HCT116 (cell line): ENCODE results near the gene MAPK8IP3. TPM values are rescaled to one million over a fixed set of nuclear protein-coding genes. Genes with fewer than 3 reads are reported as not detected.

ENCODE experiments used
- ATAC-seq: fragments of 200-7000 bp; cut with Tn5 transposase; 2 replicates; pipeline ENCODE4 v1.9.1; 2020; ENCODE audit warnings: mild to moderate bottlenecking, moderate library complexity
- BruUV-seq: library from RNA; stranded (reverse); fragments of 400-500 nt; replicated peaks from 2 replicates; lab custom pipeline; 2021; lab: Mats Ljungman, UMichigan
- CTCF ChIA-PET: fragments of 300-600 bp; sonication (Branson Sonifier 250); formaldehyde crosslinking; loops from one replicate; lab custom pipeline; 2021; ENCODE audit warnings: antibody characterized with exemption; lab: Charles Lee
- POLR2A ChIA-PET: fragments of 300-600, 350-600 bp; sonication (Branson Sonifier 250); formaldehyde crosslinking; loops from one replicate; lab custom pipeline; 2021; ENCODE audit warnings: antibody characterized with exemption; lab: Charles Lee
- RAD21 ChIA-PET, 2 experiments: fragments of 300-600 bp; sonication (Branson Sonifier 250); formaldehyde crosslinking; loops; one replicate each; lab custom pipeline; 2023; ENCODE audit warnings: low total read pairs in 2 of 2; ENCODE audit not compliant: uncharacterized antibody in 2 of 2, unreplicated experiment in 2 of 2, low non-redundant PET in 1 of 2; lab: Charles Lee
- DNase-seq: peaks from one replicate; pipeline ENCODE4 v3.0.0-alpha.2; 2010; ENCODE audit warnings: low read depth, low spot score
- H2AFZ ChIP-seq: fragments of 200-600 bp; shearing (Covaris generic), sonication (generic); 2 replicates; pipeline ENCODE4 v1.6.1; 2017; ENCODE audit warnings: low read depth, mixed run types, mixed read lengths, antibody characterized with exemption, low read length; ENCODE audit not compliant: poor library complexity, severe bottlenecking
- H3K27ac ChIP-seq: 2 replicates; pipeline ENCODE4 v1.5.1; 2012; ENCODE audit warnings: low read depth, low read length
- H3K27me3 ChIP-seq: fragments of 200-600 bp; sonication (generic); 2 replicates; pipeline ENCODE4 v1.6.1; 2016; ENCODE audit warnings: mixed run types, low read length, mixed read lengths; ENCODE audit not compliant: insufficient read depth
- H3K36me3 ChIP-seq, 2 experiments: fragments of 200-500 bp in 1 of 2; fragments of 200-600 bp in 1 of 2; sonication (Bioruptor generic) in 1 of 2; sonication (generic) in 1 of 2; 2 replicates each; pipeline versions ENCODE4 v1.5.1 to v1.6.1; 2014 to 2016; ENCODE audit warnings: low read length in 2 of 2, inconsistent platforms in 1 of 2, mixed read lengths in 1 of 2, mixed run types in 1 of 2; ENCODE audit not compliant: insufficient read depth in 2 of 2, control insufficient read depth in 1 of 2
- H3K4me1 ChIP-seq, 2 experiments: fragments of 200-600 bp in 1 of 2; sonication (generic) in 1 of 2; 2 replicates each; pipeline versions ENCODE4 v1.5.1 to v1.6.1; 2012 to 2017; ENCODE audit warnings: low read length in 2 of 2, inconsistent platforms in 1 of 2, mild to moderate bottlenecking in 1 of 2, mixed read lengths in 1 of 2, mixed run types in 1 of 2, moderate library complexity in 1 of 2; ENCODE audit not compliant: insufficient read depth in 2 of 2, control insufficient read depth in 1 of 2
- H3K4me2 ChIP-seq: fragments of 200-600 bp; sonication (generic); 2 replicates; pipeline ENCODE4 v1.6.1; 2017; ENCODE audit warnings: mixed run types, low read length, mixed read lengths
- H3K4me3 ChIP-seq, 2 experiments: fragments of 200-600 bp in 1 of 2; sonication (generic) in 1 of 2; replicated peaks in 1 of 2; 2 replicates each; pipeline ENCODE4 v1.5.1; 2011 to 2016; ENCODE audit warnings: low read length in 2 of 2, control low read depth in 1 of 2, low read depth in 1 of 2, mild to moderate bottlenecking in 1 of 2, mixed read lengths in 1 of 2, mixed run types in 1 of 2
- H3K79me2 ChIP-seq: fragments of 200-600 bp; sonication (generic); 2 replicates; pipeline ENCODE4 v1.6.1; 2017; ENCODE audit warnings: mild to moderate bottlenecking, mixed run types, low read length, moderate library complexity, mixed read lengths; ENCODE audit not compliant: insufficient read depth
- H3K9ac ChIP-seq: fragments of 200-600 bp; sonication (generic); 2 replicates; pipeline ENCODE4 v1.6.1; 2016; ENCODE audit warnings: low read length, mixed read lengths
- H3K9me2 ChIP-seq: fragments of 200-600 bp; sonication (generic), shearing (Covaris generic); 2 replicates; pipeline ENCODE4 v1.6.1; 2017; ENCODE audit warnings: mixed run types, mild to moderate bottlenecking, moderate library complexity; ENCODE audit not compliant: insufficient read depth
- H3K9me3 ChIP-seq, 2 experiments: fragments of 200-500 bp in 1 of 2; fragments of 200-600 bp in 1 of 2; sonication (Bioruptor generic) in 1 of 2; sonication (generic) in 1 of 2; 2 replicates each; pipeline ENCODE4 v1.6.1; 2014 to 2017; ENCODE audit warnings: low read length in 2 of 2, mixed read lengths in 2 of 2, inconsistent platforms in 1 of 2, low read depth in 1 of 2, mild to moderate bottlenecking in 1 of 2, mixed run types in 1 of 2, moderate library complexity in 1 of 2; ENCODE audit not compliant: control insufficient read depth in 1 of 2, insufficient read depth in 1 of 2
- H4K20me1 ChIP-seq: fragments of 200-600 bp; sonication (generic), shearing (Covaris generic); 2 replicates; pipeline ENCODE4 v1.6.1; 2017; ENCODE audit warnings: mixed run types, mild to moderate bottlenecking, moderate library complexity; ENCODE audit not compliant: insufficient read depth
- ATF3 ChIP-seq: IDR thresholded peaks from 2 replicates; pipeline ENCODE4 v1.6.1; 2012
- CBX3 ChIP-seq: IDR thresholded peaks from 2 replicates; pipeline ENCODE4 v1.6.1; 2012; ENCODE audit warnings: low read depth
- CEBPB ChIP-seq: IDR thresholded peaks from 2 replicates; pipeline ENCODE4 v1.6.1; 2012; ENCODE audit warnings: low read depth
- EZH2 ChIP-seq: fragments of 200-600 bp; sonication (generic); IDR thresholded peaks from 2 replicates; pipeline ENCODE4 v1.6.1; 2017; ENCODE audit warnings: antibody characterized with exemption, mixed run types
- FOSL1 ChIP-seq: IDR thresholded peaks from 2 replicates; pipeline ENCODE4 v1.6.1; 2012; ENCODE audit warnings: low read depth
- RAD21 ChIP-seq: IDR thresholded peaks from 2 replicates; pipeline ENCODE4 v1.6.1; 2012; ENCODE audit warnings: low read depth, mild to moderate bottlenecking
- SP1 ChIP-seq: IDR thresholded peaks from 2 replicates; pipeline ENCODE4 v1.6.1; 2012; ENCODE audit warnings: low read depth
- ZBTB33 ChIP-seq: IDR thresholded peaks from 2 replicates; pipeline ENCODE4 v1.6.1; 2011; ENCODE audit warnings: mild to moderate bottlenecking, low read length, moderate library complexity; ENCODE audit not compliant: insufficient replicate concordance; ENCODE audit errors: extremely low read depth
- intact Hi-C: fragments of 100-400 bp; cut with micrococcal nuclease; formaldehyde crosslinking; loops from 2 replicates; pipeline ENCODE4 v1.10.0; 2022
- total RNA-seq: library from RNA; stranded (reverse); gene quantifications from one replicate; pipeline ENCODE4 v1.2.1, GENCODE V29; 2021; ENCODE audit not compliant: unreplicated experiment

MAPK8IP3 gene
- total RNA-seq, 1 experiment from 2014 or later, result 75.3 TPM

GRCh38 chr16:1768061-1768766 lies 62.2 kb downstream of the MAPK8IP3 start (continued):
- TF ChIP-seq EZH2, result no peak

GRCh38 chr16:1768767-1769401 lies 62.9 kb downstream of the MAPK8IP3 start:
- ChIA-PET RAD21 (no interaction called here), CTCF (interaction anchor here (1.1 kb wide), 1 partner anchor 63 kb away, joined by 3 read pairs; the partner anchor contains the start of gene MAPK8IP3), POLR2A (no interaction called here)
- DNase-seq, result no peak
- Histone ChIP-seq H3K27ac (peak overlapping the region; percentile 95), H3K4me3 (no peak overlapping the region), H3K36me3 (peaks cover 5 to 15% of the 10 kb centered on the region in 2 experiments; a peak in 3 of 4 replicates), H3K27me3 (no peaks in the 10 kb centered on the region), H3K4me2 (0 out of 2 replicates have a peak overlapping the region, but pooled peaks have one; percentile 100), H2AFZ (no peak overlapping the region), H4K20me1 (peaks cover 5% of the 10 kb centered on the region; the same call in 1 of the 2 replicates), H3K4me1 (peaks cover 8 to 22% of the 10 kb centered on the region in 2 experiments), H3K9ac (no peak overlapping the region), H3K9me2 (no peaks in the 10 kb centered on the region), H3K79me2 (peaks cover 35% of the 10 kb centered on the region), H3K9me3 (no peaks in the 10 kb centered on the region)
- BruUV-seq, result no TSS peak
- ATAC-seq, result no peak
- intact Hi-C loops, result no loop called here
- no peak for TF ChIP-seq ZBTB33
- TF ChIP-seq RAD21, result no peak
- TF ChIP-seq CBX3, result no peak
- no peak for TF ChIP-seq FOSL1
- no peak for TF ChIP-seq SP1
- no peak for TF ChIP-seq CEBPB
- no peak for TF ChIP-seq ATF3
